H9 (cell line): Measurements from ENCODE around the gene FBL. TPM values are rescaled to one million over a fixed set of nuclear protein-coding genes. Genes with fewer than 3 reads are reported as not detected.
"Not testable (repeated sequence)": the region's sequence is repeated elsewhere in the genome, so short reads cannot be mapped to it uniquely, and the experiment has no call there.

Experiments used
- DNase-seq: peaks from one replicate; pipeline ENCODE4 v3.0.0-alpha.2; 2017
- H2AFZ ChIP-seq: one replicate; pipeline ENCODE4 v1.6.1; 2013; ENCODE audit warnings: mild to moderate bottlenecking, low read length, control low read depth, moderate library complexity
- H2AK5ac ChIP-seq: 2 replicates; pipeline ENCODE4 v1.6.1; 2013; ENCODE audit warnings: low read length, control low read depth, mixed read lengths; ENCODE audit not compliant: insufficient read length
- H2BK120ac ChIP-seq: one replicate; pipeline ENCODE4 v1.6.1; 2013; ENCODE audit warnings: low read depth, mild to moderate bottlenecking, low read length, control low read depth, inconsistent platforms; ENCODE audit not compliant: poor library complexity, severe bottlenecking
- H2BK12ac ChIP-seq: 2 replicates; pipeline ENCODE4 v1.6.1; 2013; ENCODE audit warnings: low read length, control low read depth, mixed read lengths, low read depth; ENCODE audit not compliant: insufficient read length
- H2BK15ac ChIP-seq: 2 replicates; pipeline ENCODE4 v1.6.1; 2013; ENCODE audit warnings: low read depth, low read length, control low read depth
- H2BK20ac ChIP-seq: one replicate; pipeline ENCODE4 v1.6.1; 2013; ENCODE audit warnings: low read depth, mild to moderate bottlenecking, low read length, control low read depth, inconsistent platforms; ENCODE audit not compliant: poor library complexity, severe bottlenecking
- H2BK5ac ChIP-seq: 2 replicates; pipeline ENCODE4 v1.6.1; 2013; ENCODE audit warnings: low read length, control low read depth, mixed read lengths; ENCODE audit not compliant: insufficient read length
- H3K14ac ChIP-seq: 2 replicates; pipeline ENCODE4 v1.6.1; 2013; ENCODE audit warnings: low read length, control low read depth; ENCODE audit not compliant: insufficient read depth
- H3K18ac ChIP-seq: 2 replicates; pipeline ENCODE4 v1.6.1; 2013; ENCODE audit warnings: low read depth, mild to moderate bottlenecking, mixed read lengths, low read length, control low read depth; ENCODE audit not compliant: insufficient read length
- H3K23ac ChIP-seq: 2 replicates; pipeline ENCODE4 v1.6.1; 2013; ENCODE audit warnings: low read length, control low read depth, mixed read lengths, low read depth; ENCODE audit not compliant: insufficient read length
- H3K23me2 ChIP-seq: 2 replicates; pipeline ENCODE4 v1.6.1; 2013; ENCODE audit warnings: low read depth, mild to moderate bottlenecking, mixed read lengths, low read length, control low read depth; ENCODE audit not compliant: insufficient read length, poor library complexity, severe bottlenecking
- H3K27ac ChIP-seq: 2 replicates; pipeline ENCODE4 v1.5.1; 2013; ENCODE audit warnings: low read length, control low read depth, mixed read lengths, low read depth; ENCODE audit not compliant: insufficient read length
- H3K27me3 ChIP-seq: 2 replicates; pipeline ENCODE4 v1.6.1; 2013; ENCODE audit warnings: low read length, control low read depth, inconsistent platforms; ENCODE audit not compliant: insufficient read depth
- H3K4ac ChIP-seq: 2 replicates; pipeline ENCODE4 v1.6.1; 2013; ENCODE audit warnings: low read depth, mild to moderate bottlenecking, control low read depth, inconsistent platforms, low read length, moderate library complexity
- H3K4me1 ChIP-seq: 2 replicates; pipeline ENCODE4 v1.6.1; 2013; ENCODE audit warnings: low read length, control low read depth, inconsistent platforms; ENCODE audit not compliant: insufficient read depth
- H3K4me2 ChIP-seq: 2 replicates; pipeline ENCODE4 v1.6.1; 2013; ENCODE audit warnings: low read length, control low read depth, mixed read lengths; ENCODE audit not compliant: insufficient read length, insufficient read depth
- H3K56ac ChIP-seq: 2 replicates; pipeline ENCODE4 v1.6.1; 2013; ENCODE audit warnings: low read depth, mild to moderate bottlenecking, mixed read lengths, low read length, control low read depth; ENCODE audit not compliant: insufficient read length
- H3K79me1 ChIP-seq: 2 replicates; pipeline ENCODE4 v1.6.1; 2013; ENCODE audit warnings: low read depth, mild to moderate bottlenecking, moderate library complexity, low read length, control low read depth, inconsistent platforms; ENCODE audit not compliant: insufficient read depth, poor library complexity, severe bottlenecking
- H3K79me2 ChIP-seq: 2 replicates; pipeline ENCODE4 v1.6.1; 2013; ENCODE audit warnings: low read length, control low read depth, inconsistent platforms; ENCODE audit not compliant: insufficient read depth
- H3K9ac ChIP-seq: 2 replicates; pipeline ENCODE4 v1.6.1; 2013; ENCODE audit warnings: low read length, control low read depth, mixed read lengths; ENCODE audit not compliant: insufficient read length; ENCODE audit errors: extremely low read depth
- H3K9me3 ChIP-seq: one replicate; pipeline ENCODE4 v1.6.1; 2013; ENCODE audit warnings: low read depth, low read length, inconsistent platforms; ENCODE audit not compliant: control insufficient read depth
- H3T11ph ChIP-seq: one replicate; pipeline ENCODE4 v1.6.1; 2013; ENCODE audit warnings: mild to moderate bottlenecking, low read length, control low read depth, inconsistent platforms
- H4K20me1 ChIP-seq: one replicate; pipeline ENCODE4 v1.6.1; 2013; ENCODE audit not compliant: control insufficient read depth, insufficient read length, insufficient read depth
- H4K5ac ChIP-seq: 2 replicates; pipeline ENCODE4 v1.6.1; 2013; ENCODE audit warnings: low read depth, mild to moderate bottlenecking, mixed read lengths, low read length, control low read depth; ENCODE audit not compliant: insufficient read length
- H4K8ac ChIP-seq: replicated peaks from 2 replicates; pipeline ENCODE4 v1.6.1; 2013; ENCODE audit warnings: low read length, control low read depth, mixed read lengths, low read depth; ENCODE audit not compliant: insufficient read length
- H4K91ac ChIP-seq: 2 replicates; pipeline ENCODE4 v1.6.1; 2013; ENCODE audit warnings: low read depth, mild to moderate bottlenecking, moderate library complexity, mixed read lengths, low read length, control low read depth; ENCODE audit not compliant: insufficient read length
- H3K27ac Mint-ChIP-seq, 3 experiments: 2 replicates in 2 of 3; 3 replicates in 1 of 3; pipeline ENCODE4 v1.8.0; 2020 to 2021; ENCODE audit warnings: mixed read lengths in 3 of 3, mild to moderate bottlenecking in 1 of 3, moderate library complexity in 1 of 3
- H3K27me3 Mint-ChIP-seq: 2 replicates; pipeline ENCODE4 v1.8.0; 2021; ENCODE audit warnings: low read depth, mild to moderate bottlenecking, moderate library complexity, mixed read lengths
- H3K36me3 Mint-ChIP-seq, 3 experiments: 2 replicates in 2 of 3; 3 replicates in 1 of 3; pipeline ENCODE4 v1.8.0; 2020 to 2021; ENCODE audit warnings: low read depth in 3 of 3, mixed read lengths in 3 of 3; ENCODE audit not compliant: insufficient read depth in 1 of 3
- H3K4me1 Mint-ChIP-seq, 2 experiments: 2 replicates each; pipeline ENCODE4 v1.8.0; 2020; ENCODE audit warnings: mixed read lengths in 2 of 2
- H3K4me3 Mint-ChIP-seq, 2 experiments: 2 replicates in 1 of 2; 3 replicates in 1 of 2; pipeline ENCODE4 v1.8.0; 2020 to 2021; ENCODE audit warnings: mild to moderate bottlenecking in 2 of 2, mixed read lengths in 2 of 2, moderate library complexity in 1 of 2
- H3K9me3 Mint-ChIP-seq, 2 experiments: 2 replicates in 1 of 2; 3 replicates in 1 of 2; pipeline ENCODE4 v1.8.0; 2020; ENCODE audit warnings: mild to moderate bottlenecking in 2 of 2, mixed read lengths in 2 of 2, moderate library complexity in 1 of 2
- CTCF ChIP-seq: fragments of 200-600 bp; sonication (generic); conservative IDR thresholded peaks from 3 replicates; pipeline ENCODE4 v1.8.0; 2021; ENCODE audit warnings: antibody characterized with exemption, mild to moderate bottlenecking
- WGBS: extraction: QIAGEN DNeasy Blood & Tissue Kit; methylation state at CpG from one replicate; pipeline ENCODE4 v1.1.7; 2013; ENCODE audit warnings: missing lambda C conversion rate, low lambda C conversion rate, mixed read lengths; ENCODE audit not compliant: insufficient read length; ENCODE audit errors: extremely low coverage; 5-methylcytosine and 5-hydroxymethylcytosine counted together
- total RNA-seq: library from RNA; stranded (reverse); gene quantifications from 2 replicates; pipeline ENCODE4 v1.2.1, GENCODE V29; 2021

Gene FBL
- total RNA-seq, 1 experiment from 2014 or later = 625 TPM

- H2BK20ac ChIP-seq, H3K18ac ChIP-seq, H3K36me3 Mint-ChIP-seq, H3K23me2 ChIP-seq, H2BK5ac ChIP-seq, H3K23ac ChIP-seq, H3K4me1 ChIP-seq, H2BK15ac ChIP-seq, H4K20me1 ChIP-seq, H3K9me3 ChIP-seq, H3K9ac ChIP-seq, H3K4me2 ChIP-seq, H3K27me3 ChIP-seq, H3K56ac ChIP-seq, H2BK12ac ChIP-seq, H3T11ph ChIP-seq, H3K27ac ChIP-seq, H4K8ac ChIP-seq, H3K4me1 Mint-ChIP-seq, H4K91ac ChIP-seq, H2AK5ac ChIP-seq, H3K4me3 Mint-ChIP-seq, H3K4ac ChIP-seq, H3K79me1 ChIP-seq, H4K5ac ChIP-seq, H3K9me3 Mint-ChIP-seq, H2BK120ac ChIP-seq, H3K27ac Mint-ChIP-seq, H3K14ac ChIP-seq, H3K79me2 ChIP-seq, H2AFZ ChIP-seq, H3K27me3 Mint-ChIP-seq: not testable (repeated sequence)
- peak; percentile 84 for DNase-seq
- no CpG with 5 or more reads among the region's 15 CpGs for WGBS
- peak; percentile 77 for TF ChIP-seq CTCF
Measured at GRCh38 chr19:39881495-39882110, 35.4 kb upstream of the FBL start.

GRCh38 chr19:39880241-39880640 is 34.1 kb upstream of the FBL start:
- not testable (repeated sequence) for H3K23me2 ChIP-seq, H3K18ac ChIP-seq, H3K4me2 ChIP-seq, H4K5ac ChIP-seq, H4K20me1 ChIP-seq, H3K14ac ChIP-seq, H3K79me2 ChIP-seq, H3K9me3 Mint-ChIP-seq, H3T11ph ChIP-seq, H2BK5ac ChIP-seq, H3K4me1 ChIP-seq, H2AFZ ChIP-seq, H3K4me1 Mint-ChIP-seq, H3K27ac ChIP-seq, H3K9ac ChIP-seq, H3K79me1 ChIP-seq, H2BK12ac ChIP-seq, H3K56ac ChIP-seq, H3K27me3 ChIP-seq, H2AK5ac ChIP-seq, H3K9me3 ChIP-seq, H2BK20ac ChIP-seq, H3K36me3 Mint-ChIP-seq, H4K8ac ChIP-seq, H3K27ac Mint-ChIP-seq, H2BK15ac ChIP-seq, H3K23ac ChIP-seq, H3K4ac ChIP-seq, DNase-seq, H2BK120ac ChIP-seq, H4K91ac ChIP-seq, H3K4me3 Mint-ChIP-seq, H3K27me3 Mint-ChIP-seq
- no CpG with 5 or more reads among the region's 5 CpGs for WGBS
